ENCODE results near the gene KRT77. TPM values are rescaled to one million over a fixed set of nuclear protein-coding genes. Genes with fewer than 3 reads are reported as not detected.

Gene KRT77
- total and polyA plus RNA-seq, 2 donors (not counting 1 experiment from before 2014, with no cell fraction given): not detected

DNA sequence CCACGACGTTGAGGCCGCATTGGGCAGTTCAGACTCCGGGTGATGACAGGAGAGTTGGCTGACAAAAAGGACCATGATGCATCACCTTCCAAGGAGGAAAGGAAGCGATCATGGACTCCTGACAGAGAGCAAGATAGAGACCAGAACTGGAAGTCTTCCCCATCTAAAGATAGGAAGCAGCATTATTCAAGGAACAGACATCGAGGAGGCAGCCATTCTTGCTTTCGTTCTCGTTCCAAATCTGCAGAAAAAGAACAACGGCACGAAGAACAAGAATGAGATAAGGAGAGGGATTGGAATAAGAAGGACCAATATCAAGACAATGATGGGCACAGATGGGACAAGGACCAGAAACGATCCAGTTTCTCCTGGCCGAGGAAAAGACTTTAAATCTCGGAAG, 27.1 kb upstream of the KRT77 start:
- Histone ChIP-seq H4K20me1 (ENCODE audit: control insufficient read depth, extremely low read depth, insufficient read depth, low read length) (no peaks in the 10 kb centered on the region), H3K4me3 (replicated peaks in 1 of 4; ENCODE audit: control extremely low read depth in 1 of 4, insufficient read depth in 1 of 4, low read depth in 3 of 4, low read length in 4 of 4) (no peak overlapping the region), H2AFZ (ENCODE audit: low read length) (no peak overlapping the region), H3K9ac (ENCODE audit: insufficient read depth, low read length) (no peak overlapping the region), H3K27ac (ENCODE audit: insufficient read depth, low read length) (no peak overlapping the region), H3K9me3 (ENCODE audit: control insufficient read depth, insufficient read depth, low read depth, low read length) (no peaks in the 10 kb centered on the region), H3K4me1 (ENCODE audit: control insufficient read depth, extremely low read depth, insufficient read depth, low read length) (no peaks in the 10 kb centered on the region), H3K36me3 (ENCODE audit: control insufficient read depth, insufficient read depth, low read length) (no peaks in the 10 kb centered on the region), H3K27me3 (ENCODE audit: control insufficient read depth, insufficient read depth, low read length) (no peaks in the 10 kb centered on the region), H3K4me2 (ENCODE audit: extremely low read depth, insufficient read depth, low read length) (no peak overlapping the region), H3K79me2 (ENCODE audit: control insufficient read depth, insufficient read depth, low read length) (no peaks in the 10 kb centered on the region)
- no peak for DNase-seq (ENCODE audit: low read depth in 2 of 2)
- TF ChIP-seq, protein P1, sequence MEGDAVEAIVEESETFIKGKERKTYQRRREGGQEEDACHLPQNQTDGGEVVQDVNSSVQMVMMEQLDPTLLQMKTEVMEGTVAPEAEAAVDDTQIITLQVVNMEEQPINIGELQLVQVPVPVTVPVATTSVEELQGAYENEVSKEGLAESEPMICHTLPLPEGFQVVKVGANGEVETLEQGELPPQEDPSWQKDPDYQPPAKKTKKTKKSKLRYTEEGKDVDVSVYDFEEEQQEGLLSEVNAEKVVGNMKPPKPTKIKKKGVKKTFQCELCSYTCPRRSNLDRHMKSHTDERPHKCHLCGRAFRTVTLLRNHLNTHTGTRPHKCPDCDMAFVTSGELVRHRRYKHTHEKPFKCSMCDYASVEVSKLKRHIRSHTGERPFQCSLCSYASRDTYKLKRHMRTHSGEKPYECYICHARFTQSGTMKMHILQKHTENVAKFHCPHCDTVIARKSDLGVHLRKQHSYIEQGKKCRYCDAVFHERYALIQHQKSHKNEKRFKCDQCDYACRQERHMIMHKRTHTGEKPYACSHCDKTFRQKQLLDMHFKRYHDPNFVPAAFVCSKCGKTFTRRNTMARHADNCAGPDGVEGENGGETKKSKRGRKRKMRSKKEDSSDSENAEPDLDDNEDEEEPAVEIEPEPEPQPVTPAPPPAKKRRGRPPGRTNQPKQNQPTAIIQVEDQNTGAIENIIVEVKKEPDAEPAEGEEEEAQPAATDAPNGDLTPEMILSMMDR (conservative IDR thresholded peaks at IDR 0.05 in 1 of 2, IDR thresholded peaks at IDR 0.05 in 1 of 2; ENCODE audit: low read depth in 1 of 2, low read length in 2 of 2): no peak
- no peak for TF ChIP-seq EZH2 (IDR thresholded peaks at IDR 0.05; ENCODE audit: low read length, missing control alignments)

- no peak overlapping the region for H2AFZ ChIP-seq (ENCODE audit: low read length)
- no peak for DNase-seq (ENCODE audit: low read depth in 2 of 2)
- H3K79me2 ChIP-seq (ENCODE audit: control insufficient read depth, insufficient read depth, low read length): no peaks in the 10 kb centered on the region
- no peak for TF ChIP-seq EZH2 (IDR thresholded peaks at IDR 0.05; ENCODE audit: low read length, missing control alignments)
- TF ChIP-seq, protein P1 (conservative IDR thresholded peaks at IDR 0.05 in 1 of 2, IDR thresholded peaks at IDR 0.05 in 1 of 2; ENCODE audit: low read depth in 1 of 2, low read length in 2 of 2): no peak
- no peak overlapping the region for H3K4me2 ChIP-seq (ENCODE audit: extremely low read depth, insufficient read depth, low read length)
- H3K9me3 ChIP-seq (ENCODE audit: control insufficient read depth, insufficient read depth, low read depth, low read length): no peaks in the 10 kb centered on the region
- no peak overlapping the region for H3K27ac ChIP-seq (ENCODE audit: insufficient read depth, low read length)
- H3K27me3 ChIP-seq (ENCODE audit: control insufficient read depth, insufficient read depth, low read length): no peaks in the 10 kb centered on the region
- no peaks in the 10 kb centered on the region for H3K4me1 ChIP-seq (ENCODE audit: control insufficient read depth, extremely low read depth, insufficient read depth, low read length)
- no peak overlapping the region for H3K9ac ChIP-seq (ENCODE audit: insufficient read depth, low read length)
- H4K20me1 ChIP-seq (ENCODE audit: control insufficient read depth, extremely low read depth, insufficient read depth, low read length): no peaks in the 10 kb centered on the region
- H3K4me3 ChIP-seq (replicated peaks in 1 of 4; ENCODE audit: control extremely low read depth in 1 of 4, insufficient read depth in 1 of 4, low read depth in 3 of 4, low read length in 4 of 4): no peak overlapping the region
- H3K36me3 ChIP-seq (ENCODE audit: control insufficient read depth, insufficient read depth, low read length): no peaks in the 10 kb centered on the region
Measured at GRCh38 chr12:52729147-52729546, 25.8 kb upstream of the KRT77 start.

- TF ChIP-seq, protein P1 (conservative IDR thresholded peaks at IDR 0.05 in 1 of 2, IDR thresholded peaks at IDR 0.05 in 1 of 2; ENCODE audit: low read depth in 1 of 2, low read length in 2 of 2): no peak
- no peak for TF ChIP-seq EZH2 (IDR thresholded peaks at IDR 0.05; ENCODE audit: low read length, missing control alignments)
- Histone ChIP-seq H3K36me3 (ENCODE audit: control insufficient read depth, insufficient read depth, low read length) (no peaks in the 10 kb centered on the region), H2AFZ (ENCODE audit: low read length) (no peak overlapping the region), H3K9ac (ENCODE audit: insufficient read depth, low read length) (no peak overlapping the region), H3K27ac (ENCODE audit: insufficient read depth, low read length) (no peak overlapping the region), H3K4me2 (ENCODE audit: extremely low read depth, insufficient read depth, low read length) (no peak overlapping the region), H3K79me2 (ENCODE audit: control insufficient read depth, insufficient read depth, low read length) (no peaks in the 10 kb centered on the region), H3K9me3 (ENCODE audit: control insufficient read depth, insufficient read depth, low read depth, low read length) (no peaks in the 10 kb centered on the region), H3K27me3 (ENCODE audit: control insufficient read depth, insufficient read depth, low read length) (no peaks in the 10 kb centered on the region), H4K20me1 (ENCODE audit: control insufficient read depth, extremely low read depth, insufficient read depth, low read length) (no peaks in the 10 kb centered on the region), H3K4me1 (ENCODE audit: control insufficient read depth, extremely low read depth, insufficient read depth, low read length) (no peaks in the 10 kb centered on the region), H3K4me3 (replicated peaks in 1 of 4; ENCODE audit: control extremely low read depth in 1 of 4, insufficient read depth in 1 of 4, low read depth in 3 of 4, low read length in 4 of 4) (no peak overlapping the region)
- no peak for DNase-seq (ENCODE audit: low read depth in 2 of 2)
Measured at GRCh38 chr12:52728374-52728773, 25.1 kb upstream of the KRT77 start.
